ENCODE results near the gene TUBB6.

DNA sequence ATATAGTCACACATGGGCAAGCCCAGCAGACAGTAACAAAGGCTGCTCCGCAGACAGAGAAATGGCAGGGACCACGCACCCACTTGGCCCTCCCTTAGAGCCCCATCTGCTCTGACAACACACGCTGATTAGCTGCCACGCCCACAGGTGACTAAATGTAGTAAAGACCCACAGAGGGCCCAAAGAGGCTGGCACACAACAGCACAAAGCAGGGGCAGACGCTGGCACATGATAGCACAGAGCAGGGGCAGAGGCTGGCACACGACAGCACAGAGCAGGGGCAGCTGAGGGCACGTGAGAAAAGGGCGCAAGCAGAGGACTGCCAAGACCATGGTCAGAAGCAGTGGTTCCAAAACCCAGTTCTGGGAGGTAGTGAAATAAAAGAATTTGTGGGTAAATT lies 58.3 kb downstream of the TUBB6 start:
- TF ChIP-seq CHD2 (IDR thresholded peaks at IDR 0.05; ENCODE audit: low read length): no peak
- TF ChIP-seq CTCF (IDR thresholded peaks at IDR 0.05; ENCODE audit: control extremely low read depth in 1 of 3, insufficient read depth in 1 of 3, low read depth in 1 of 3, low read length in 3 of 3): no peak
- TF ChIP-seq JUN (IDR thresholded peaks at IDR 0.05; ENCODE audit: low read depth, low read length): no peak
- TF ChIP-seq POLR2AphosphoS5 (IDR thresholded peaks at IDR 0.05; ENCODE audit: low read depth, low read length): no peak
- TF ChIP-seq EZH2 (IDR thresholded peaks at IDR 0.05; ENCODE audit: low read depth, low read length, severe bottlenecking): no peak
- TF ChIP-seq RAD21 (IDR thresholded peaks at IDR 0.05 in 1 of 2, conservative IDR thresholded peaks at IDR 0.05 in 1 of 2; ENCODE audit: low read depth in 2 of 2, low read length in 2 of 2): no peak
- no peak for TF ChIP-seq GTF2F1 (IDR thresholded peaks at IDR 0.05; ENCODE audit: borderline replicate concordance, low read depth, low read length)
- no peak for TF ChIP-seq EP300 (IDR thresholded peaks at IDR 0.05; ENCODE audit: borderline replicate concordance in 1 of 2, low read depth in 2 of 2, low read length in 2 of 2)
- TF ChIP-seq CBX8 (IDR thresholded peaks at IDR 0.05; ENCODE audit: borderline replicate concordance, low read depth, low read length): no peak
- no peak for TF ChIP-seq KDM1A (IDR thresholded peaks at IDR 0.05; ENCODE audit: borderline replicate concordance, low read length)
- no peak for TF ChIP-seq POLR2A (IDR thresholded peaks at IDR 0.05; ENCODE audit: control extremely low read depth in 1 of 2, low read depth in 2 of 2, low read length in 2 of 2)
- TF ChIP-seq CEBPB (IDR thresholded peaks at IDR 0.05; ENCODE audit: low read depth, low read length): no peak
- TF ChIP-seq SP4 (IDR thresholded peaks at IDR 0.05; ENCODE audit: low read length): no peak

Data from H1 (cell line).